ENCODE data around the gene HPS1.

Gene HPS1

GRCh38 chr10:98374217-98374985, 72.3 kb downstream of the HPS1 start:
- H3K27ac ChIP-seq: no peak overlapping the region
- DNase-seq (ENCODE audit: low spot score): no peak
- H3K4me3 ChIP-seq: no peak overlapping the region
- TF ChIP-seq, protein P1, sequence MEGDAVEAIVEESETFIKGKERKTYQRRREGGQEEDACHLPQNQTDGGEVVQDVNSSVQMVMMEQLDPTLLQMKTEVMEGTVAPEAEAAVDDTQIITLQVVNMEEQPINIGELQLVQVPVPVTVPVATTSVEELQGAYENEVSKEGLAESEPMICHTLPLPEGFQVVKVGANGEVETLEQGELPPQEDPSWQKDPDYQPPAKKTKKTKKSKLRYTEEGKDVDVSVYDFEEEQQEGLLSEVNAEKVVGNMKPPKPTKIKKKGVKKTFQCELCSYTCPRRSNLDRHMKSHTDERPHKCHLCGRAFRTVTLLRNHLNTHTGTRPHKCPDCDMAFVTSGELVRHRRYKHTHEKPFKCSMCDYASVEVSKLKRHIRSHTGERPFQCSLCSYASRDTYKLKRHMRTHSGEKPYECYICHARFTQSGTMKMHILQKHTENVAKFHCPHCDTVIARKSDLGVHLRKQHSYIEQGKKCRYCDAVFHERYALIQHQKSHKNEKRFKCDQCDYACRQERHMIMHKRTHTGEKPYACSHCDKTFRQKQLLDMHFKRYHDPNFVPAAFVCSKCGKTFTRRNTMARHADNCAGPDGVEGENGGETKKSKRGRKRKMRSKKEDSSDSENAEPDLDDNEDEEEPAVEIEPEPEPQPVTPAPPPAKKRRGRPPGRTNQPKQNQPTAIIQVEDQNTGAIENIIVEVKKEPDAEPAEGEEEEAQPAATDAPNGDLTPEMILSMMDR (IDR thresholded peaks at IDR 0.05): no peak

- DNase-seq (ENCODE audit: low spot score): no peak
- H3K4me3 ChIP-seq: no peak overlapping the region
- no peak overlapping the region for H3K27ac ChIP-seq
- TF ChIP-seq, protein P1 (IDR thresholded peaks at IDR 0.05): no peak
These were observed 73.3 kb downstream of the HPS1 start for GRCh38 chr10:98373260-98374040.

- Histone ChIP-seq H3K27ac (no peak overlapping the region), H3K4me3 (no peak overlapping the region)
These were observed 75.6 kb downstream of the HPS1 start for GRCh38 chr10:98370831-98371820.

GRCh38 chr10:98369801-98370200, 76.9 kb downstream of the HPS1 start:
- Histone ChIP-seq H3K4me3 (no peak overlapping the region), H3K27ac (no peak overlapping the region)
- TF ChIP-seq, protein P1 (IDR thresholded peaks at IDR 0.05): no peak
- no peak for DNase-seq (ENCODE audit: low spot score)

More at GRCh38 chr10:98370831-98371820, 75.6 kb downstream of the HPS1 start:
- no peak for DNase-seq (ENCODE audit: low spot score)
- TF ChIP-seq, protein P1 (IDR thresholded peaks at IDR 0.05): no peak

- DNase-seq (ENCODE audit: low spot score): no peak
- TF ChIP-seq, protein P1 (IDR thresholded peaks at IDR 0.05): no peak
- Histone ChIP-seq H3K4me3 (no peak overlapping the region), H3K27ac (no peak overlapping the region)
These were observed 78.1 kb downstream of the HPS1 start for GRCh38 chr10:98368644-98369043.

GRCh38 chr10:98367604-98368451, 78.9 kb downstream of the HPS1 start:
- TF ChIP-seq, protein P1 (IDR thresholded peaks at IDR 0.05): no peak
- DNase-seq (ENCODE audit: low spot score): no peak

More at GRCh38 chr10:98367604-98368451, 78.9 kb downstream of the HPS1 start:
- Histone ChIP-seq H3K4me3 (no peak overlapping the region), H3K27ac (no peak overlapping the region)

Measured in coronary artery (tissue), 2 donors.